SIG-M5 treated with dmso at 0.1 percent for 504 hours (cell line): ENCODE results near the gene DRICH1.
"Not testable (repeated sequence)": the region's sequence is repeated elsewhere in the genome, so short reads cannot be mapped to it uniquely, and the experiment has no call there.

Experiments
- DNase-seq: peaks from one replicate; lab custom pipeline; 2025; ENCODE audit not compliant: unreplicated experiment; lab: John Stamatoyannopoulos, UW

Gene DRICH1

GRCh38 chr22:23603266-23603665, 28.9 kb downstream of the DRICH1 start:
- DNase-seq, result no peak

DNA sequence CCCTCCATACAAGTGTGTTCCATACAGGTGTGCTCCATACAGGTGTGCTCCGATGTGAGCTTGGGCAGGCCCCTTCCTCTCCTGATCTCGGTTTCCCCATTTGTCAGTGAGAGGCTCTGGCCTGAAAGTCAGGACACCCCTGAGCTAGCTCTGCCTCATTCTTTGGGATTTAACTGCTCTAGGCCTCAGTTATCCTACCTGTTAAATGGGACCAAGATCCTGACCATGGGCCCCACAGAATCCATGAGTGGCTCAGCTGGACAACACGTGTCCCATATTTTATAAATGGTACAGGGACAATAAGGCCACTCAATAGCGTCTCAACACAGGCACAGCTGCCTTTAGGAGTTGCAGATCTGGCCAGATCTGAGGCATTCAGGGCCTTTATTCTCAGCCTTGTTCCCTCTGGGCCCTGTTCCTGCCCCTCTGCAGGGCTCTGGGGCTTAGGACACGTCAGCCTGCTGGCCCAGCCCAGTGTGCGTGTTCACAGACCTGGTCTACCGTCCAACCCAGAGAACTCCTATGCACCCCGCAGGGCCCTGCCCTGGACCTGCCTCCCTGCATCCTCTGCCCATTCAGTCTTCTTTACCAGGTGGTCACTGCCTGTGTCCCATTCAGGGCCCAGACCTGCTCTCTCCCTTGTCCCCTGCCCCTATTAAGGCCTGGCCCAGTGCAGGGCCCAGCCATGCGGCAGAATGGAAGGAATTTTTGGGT, 33.2 kb downstream of the DRICH1 start:
- no peak for DNase-seq

GRCh38 chr22:23597576-23598268, 34.4 kb downstream of the DRICH1 start:
- not testable (repeated sequence) for DNase-seq

DNA sequence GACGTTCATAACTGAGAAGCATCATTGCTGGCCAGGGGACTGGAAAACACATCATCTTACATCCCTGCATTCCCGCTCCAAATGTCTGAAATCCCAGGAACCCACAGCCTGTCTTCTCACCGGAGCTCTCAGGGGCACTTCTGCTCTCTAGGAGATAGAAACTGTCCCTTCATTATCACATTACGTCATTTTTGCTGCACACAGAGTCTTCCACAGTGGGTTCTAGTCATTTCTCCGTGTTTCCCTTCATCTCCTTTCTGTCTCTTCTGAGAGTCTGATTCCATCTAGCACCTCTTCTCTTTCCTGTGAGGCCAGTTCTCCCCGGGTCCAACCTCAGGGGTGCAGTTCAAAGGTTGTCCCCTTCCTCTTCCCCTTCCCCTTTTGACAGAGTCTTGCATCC, 36.2 kb downstream of the DRICH1 start:
- DNase-seq, result not testable (repeated sequence)

GRCh38 chr22:23591846-23592245, 40.3 kb downstream of the DRICH1 start:
- no peak for DNase-seq

- peak; percentile 45 for DNase-seq
These were observed 40.8 kb downstream of the DRICH1 start for GRCh38 chr22:23591201-23591791.

GRCh38 chr22:23583836-23584235, 48.3 kb downstream of the DRICH1 start:
- DNase-seq, result no peak

GRCh38 chr22:23583153-23583552, 49.0 kb downstream of the DRICH1 start:
- DNase-seq, result no peak

- no peak for DNase-seq
These were observed 50.9 kb downstream of the DRICH1 start for GRCh38 chr22:23581260-23581650.

DNA sequence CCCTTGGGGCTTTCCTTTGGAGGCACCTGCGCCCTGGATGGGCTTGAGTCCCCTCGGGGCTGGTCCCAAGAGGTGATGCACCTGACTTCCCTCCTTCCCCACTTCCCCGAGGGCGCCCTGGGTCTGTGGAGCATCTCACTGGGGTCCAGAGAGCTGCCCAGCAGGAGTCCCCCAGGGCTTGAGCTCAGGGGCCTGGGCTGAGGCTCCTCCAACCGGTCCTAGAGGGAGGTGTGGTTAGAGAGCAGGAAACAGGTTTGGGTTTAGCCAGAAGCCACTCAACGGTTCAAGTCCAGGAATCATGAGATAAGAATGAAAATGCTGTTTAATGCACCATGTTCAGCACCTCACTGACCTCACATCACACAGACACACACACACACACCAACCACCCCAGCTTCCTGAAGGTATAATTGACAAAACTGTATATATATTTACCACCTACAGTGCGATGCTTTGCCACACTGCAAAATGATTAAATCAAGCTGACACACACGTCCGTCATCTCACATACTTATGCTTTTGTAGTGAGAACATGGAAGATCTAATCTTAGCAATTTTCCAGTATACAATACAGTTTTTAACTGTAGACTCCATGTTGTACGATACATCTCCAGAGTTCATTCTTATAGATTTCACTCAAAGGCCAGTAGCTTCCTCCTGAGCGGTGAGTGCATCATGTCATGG, 51.4 kb downstream of the DRICH1 start:
- DNase-seq, result no peak

DNA sequence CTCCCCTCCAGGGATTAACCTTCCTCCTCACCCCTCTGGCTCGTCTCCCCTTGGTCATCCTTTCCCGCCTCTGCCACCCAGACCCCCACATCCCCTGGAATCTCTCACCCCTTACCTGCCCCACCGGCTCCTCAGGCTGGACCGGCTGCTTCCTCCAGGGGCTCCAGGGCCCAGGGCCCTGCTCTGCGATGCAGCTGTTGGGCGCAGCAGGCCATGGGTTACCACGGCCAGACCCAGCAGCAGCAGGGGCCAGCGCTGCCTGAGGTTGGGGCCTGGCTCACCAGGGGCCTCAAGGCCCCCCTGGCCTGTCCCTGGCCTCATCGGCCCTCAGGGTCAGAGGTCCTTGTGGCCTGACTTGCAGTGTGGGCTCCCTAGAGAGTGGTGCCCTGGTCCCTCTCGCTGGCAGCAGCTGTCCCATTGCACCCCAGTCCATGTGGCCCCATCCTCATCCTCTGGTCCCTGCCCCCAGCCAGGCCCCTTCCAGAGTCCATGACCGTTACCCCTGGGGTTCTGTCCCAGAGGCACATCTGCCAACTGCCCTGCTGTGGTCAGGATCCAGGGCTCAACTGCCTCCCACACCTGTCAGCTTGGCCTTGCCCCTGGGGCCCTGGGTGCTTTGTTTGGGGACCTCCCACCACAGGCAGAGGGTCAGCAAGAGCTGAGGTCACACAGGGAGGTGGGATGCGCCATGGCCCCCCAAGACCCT, 52.1 kb downstream of the DRICH1 start, which contains the start of gene IGLL1:
TSS of gene IGLL1 (minus strand) at position 421 of the 706 bp plus-strand sequence. CDS start at position 321, 100 bp downstream.
- no peak for DNase-seq

- no peak for DNase-seq
These were observed 52.8 kb downstream of the DRICH1 start for GRCh38 chr22:23579280-23579679.

GRCh38 chr22:23578306-23578705, 53.8 kb downstream of the DRICH1 start:
- DNase-seq, result no peak

GRCh38 chr22:23576681-23577080, 55.4 kb downstream of the DRICH1 start:
- DNase-seq, result no peak

GRCh38 chr22:23575601-23576000, 56.5 kb downstream of the DRICH1 start:
- no peak for DNase-seq

GRCh38 chr22:23574877-23575276, 57.2 kb downstream of the DRICH1 start:
- DNase-seq, result no peak

- no peak for DNase-seq
These were observed 57.7 kb downstream of the DRICH1 start for GRCh38 chr22:23574371-23574811.

DNA sequence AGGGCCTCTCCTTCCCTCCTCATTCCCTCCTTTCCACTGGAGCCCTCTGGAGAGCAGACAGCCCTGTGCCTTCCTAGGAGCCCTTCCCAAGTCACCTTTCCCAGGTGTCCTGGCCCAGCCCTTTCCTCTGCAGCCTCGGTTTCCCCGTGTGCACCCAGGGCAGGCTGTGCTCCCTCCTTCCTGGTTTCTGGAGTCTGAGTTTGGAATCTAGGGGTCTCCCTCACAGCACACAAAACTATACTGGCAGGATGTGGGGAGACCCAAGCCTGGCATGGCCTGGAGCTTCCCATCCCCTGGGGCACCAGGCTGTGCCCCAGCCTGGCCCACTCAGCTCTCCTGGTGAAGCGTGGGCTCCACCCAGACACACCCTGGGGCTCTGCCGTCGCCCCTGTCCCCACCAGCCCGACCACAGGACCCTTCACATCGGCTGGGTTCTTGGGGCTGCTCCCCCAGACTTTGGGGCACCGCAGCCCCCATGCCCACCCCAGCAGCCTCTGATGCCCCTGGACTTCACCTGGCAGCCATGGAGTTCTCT, 58.4 kb downstream of the DRICH1 start:
- not testable (repeated sequence) for DNase-seq

- not testable (repeated sequence) for DNase-seq
These were observed 59.0 kb downstream of the DRICH1 start for GRCh38 chr22:23573106-23573505.

DNA sequence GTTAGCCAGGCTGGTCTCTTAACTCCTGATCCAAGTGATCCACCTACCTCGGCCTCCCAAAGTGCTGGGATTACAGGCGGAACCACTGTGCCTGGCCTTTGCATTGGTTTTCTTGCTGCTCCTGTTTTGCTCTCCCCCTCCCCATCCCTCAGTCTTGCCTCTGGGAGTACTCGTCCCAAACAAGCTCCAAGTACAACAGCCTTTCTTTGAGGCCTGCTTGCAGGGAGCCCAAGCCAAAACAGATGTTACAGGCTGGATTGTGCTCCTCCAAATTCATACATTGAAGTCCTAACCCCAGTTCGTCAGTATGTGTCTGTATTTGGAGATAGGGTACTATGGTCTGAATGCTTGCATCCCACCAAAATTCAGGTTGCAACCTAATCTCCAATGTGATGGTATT, 60.6 kb downstream of the DRICH1 start:
- DNase-seq, result no peak

DNA sequence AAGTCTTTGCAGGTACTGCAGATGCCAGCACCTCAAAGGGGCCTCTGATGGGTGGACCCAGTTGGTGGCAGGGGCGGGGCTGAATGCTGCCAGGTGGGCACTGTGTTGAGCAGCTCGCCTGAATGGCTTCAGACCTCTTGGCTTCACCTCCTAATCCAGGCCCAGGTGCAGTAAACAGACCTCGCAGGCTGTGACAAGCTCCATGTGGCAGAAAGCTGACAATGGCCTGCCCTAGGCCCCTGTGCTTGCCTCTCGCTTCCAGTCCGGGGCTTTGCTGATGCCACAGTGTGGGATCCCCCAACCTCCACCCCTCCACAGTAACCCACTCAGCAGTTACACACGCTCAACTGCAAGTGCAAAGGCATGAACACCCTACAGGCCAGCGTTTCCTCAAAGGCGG, 61.4 kb downstream of the DRICH1 start:
- no peak for DNase-seq
